SK-N-SH (cell line): ENCODE measurements around the gene SLC9A2. TPM values are rescaled to one million over a fixed set of nuclear protein-coding genes. Genes with fewer than 3 reads are reported as not detected.

Source experiments
- CTCF ChIA-PET: fragments of 300-600, 350-600 bp; formaldehyde crosslinking; extraction: SDS; loops from one replicate; lab custom pipeline; 2021; lab: Yijun Ruan, JAX
- POLR2A ChIA-PET: fragments of 350-600 bp; sonication (Branson Sonifier 250); formaldehyde crosslinking; extraction: SDS; loops from one replicate; lab custom pipeline; 2020; ENCODE audit warnings: antibody characterized with exemption, inconsistent platforms; lab: Yijun Ruan, JAX
- DNase-seq: peaks from one replicate; pipeline ENCODE4 v3.0.0; 2012
- H2AFZ ChIP-seq: fragments of 200-600 bp; sonication (generic); 2 replicates; pipeline ENCODE4 v1.8.1; 2016; ENCODE audit warnings: antibody characterized with exemption, mild to moderate bottlenecking, low read depth
- H3F3A ChIP-seq: fragments of 200-600 bp; sonication (generic); replicated peaks from 2 replicates; pipeline ENCODE3; 2016; ENCODE audit warnings: antibody characterized with exemption, mild to moderate bottlenecking; ENCODE audit not compliant: insufficient read depth
- H3K27ac ChIP-seq, 2 experiments: fragments of 200-500 bp in 1 of 2; fragments of 200-600 bp in 1 of 2; sonication (Bioruptor generic) in 1 of 2; sonication (generic), shearing (Covaris generic) in 1 of 2; 2 replicates each; pipeline versions ENCODE4 v1.5.1 to v1.6.1; 2014 to 2016; ENCODE audit warnings: low read depth in 2 of 2, inconsistent platforms in 1 of 2, low read length in 1 of 2, mild to moderate bottlenecking in 1 of 2, mixed read lengths in 1 of 2
- H3K27me3 ChIP-seq: fragments of 200-600 bp; sonication (generic), shearing (Covaris generic); 2 replicates; pipeline ENCODE4 v1.6.1; 2016; ENCODE audit warnings: mixed run types; ENCODE audit not compliant: insufficient read depth
- H3K36me3 ChIP-seq, 2 experiments: fragments of 200-500 bp in 1 of 2; fragments of 200-600 bp in 1 of 2; sonication (Bioruptor generic) in 1 of 2; sonication (generic) in 1 of 2; replicated peaks in 1 of 2; 2 replicates each; pipeline versions ENCODE3 to v1.5.1; 2014 to 2016; ENCODE audit warnings: low read length in 1 of 2, mild to moderate bottlenecking in 1 of 2; ENCODE audit not compliant: insufficient read depth in 2 of 2, control insufficient read depth in 1 of 2
- H3K4me1 ChIP-seq, 2 experiments: fragments of 200-500 bp in 1 of 2; fragments of 200-600 bp in 1 of 2; sonication (Bioruptor generic) in 1 of 2; sonication (generic), shearing (Covaris generic) in 1 of 2; 2 replicates each; pipeline versions ENCODE4 v1.5.1 to v1.6.1; 2014 to 2016; ENCODE audit warnings: low read depth in 1 of 2, low read length in 1 of 2, mixed run types in 1 of 2; ENCODE audit not compliant: insufficient read depth in 2 of 2, control insufficient read depth in 1 of 2
- H3K4me2 ChIP-seq: fragments of 200-600 bp; sonication (generic), shearing (Covaris generic); 2 replicates; pipeline ENCODE4 v1.6.1; 2017; ENCODE audit warnings: mixed run types
- H3K4me3 ChIP-seq, 2 experiments: fragments of 200-500 bp in 1 of 2; fragments of 200-600 bp in 1 of 2; sonication (Bioruptor generic) in 1 of 2; sonication (generic), shearing (Covaris generic) in 1 of 2; 2 replicates each; pipeline versions ENCODE4 v1.5.1 to v1.8.1; 2014 to 2016; ENCODE audit warnings: low read depth in 2 of 2, inconsistent platforms in 1 of 2, low read length in 1 of 2, mild to moderate bottlenecking in 1 of 2, mixed read lengths in 1 of 2, moderate library complexity in 1 of 2
- H3K79me2 ChIP-seq: fragments of 200-600 bp; sonication (generic); 2 replicates; pipeline ENCODE4 v1.8.1; 2017; ENCODE audit warnings: mild to moderate bottlenecking; ENCODE audit not compliant: insufficient read depth
- H3K9ac ChIP-seq: fragments of 200-600 bp; sonication (generic); 2 replicates; pipeline ENCODE4 v1.6.1; 2017; ENCODE audit warnings: mixed run types
- H3K9me2 ChIP-seq: fragments of 200-600 bp; sonication (generic); 2 replicates; pipeline ENCODE4 v1.6.1; 2017; ENCODE audit warnings: mixed run types
- H3K9me3 ChIP-seq: fragments of 200-600 bp; sonication (generic); 2 replicates; pipeline ENCODE4 v1.6.1; 2017; ENCODE audit warnings: mixed run types, mild to moderate bottlenecking, moderate library complexity
- H4K20me1 ChIP-seq: fragments of 200-600 bp; sonication (generic); 2 replicates; pipeline ENCODE4 v1.6.1; 2017; ENCODE audit warnings: mild to moderate bottlenecking, mixed run types; ENCODE audit not compliant: insufficient read depth
- CHD2 ChIP-seq: fragments of 150-350 bp; IDR thresholded peaks from 2 replicates; pipeline ENCODE4 v1.6.1; 2018; ENCODE audit warnings: low read length; ENCODE audit not compliant: partially characterized antibody
- EP300 ChIP-seq, 2 experiments: IDR thresholded peaks; 2 replicates each; pipeline versions ENCODE4 v1.4.0 to v1.6.1; 2012; ENCODE audit warnings: borderline replicate concordance in 1 of 2, low read depth in 1 of 2, low read length in 1 of 2
- GABPA ChIP-seq: IDR thresholded peaks from 2 replicates; pipeline ENCODE4 v1.4.0; 2012; ENCODE audit warnings: low read depth, mild to moderate bottlenecking
- GATA2 ChIP-seq: sonication (generic); formaldehyde crosslinking; IDR thresholded peaks from 2 replicates; pipeline ENCODE4 v1.5.0; 2020; ENCODE audit warnings: mild to moderate bottlenecking, missing genetic modification reagents
- JUND ChIP-seq: IDR thresholded peaks from 2 replicates; pipeline ENCODE4 v1.4.0; 2012
- MEF2A ChIP-seq: IDR thresholded peaks from 2 replicates; pipeline ENCODE4 v1.4.0; 2012; ENCODE audit warnings: low read depth, borderline replicate concordance
- POLR2AphosphoS5 ChIP-seq: IDR thresholded peaks from 2 replicates; pipeline ENCODE4 v1.6.1; 2012; ENCODE audit warnings: low read depth, low read length
- RAD21 ChIP-seq: IDR thresholded peaks from 2 replicates; pipeline ENCODE4 v1.6.1; 2012; ENCODE audit warnings: mild to moderate bottlenecking, low read length
- RCOR1 ChIP-seq: fragments of 150-350 bp; IDR thresholded peaks from 2 replicates; pipeline ENCODE4 v1.6.1; 2017; ENCODE audit warnings: antibody characterized with exemption, low read length
- RFX5 ChIP-seq: IDR thresholded peaks from 2 replicates; pipeline ENCODE4 v1.6.1; 2012; ENCODE audit warnings: mild to moderate bottlenecking, improper control_type of control experiment, low read length
- TAF1 ChIP-seq: IDR thresholded peaks from 2 replicates; pipeline ENCODE4 v1.6.1; 2012; ENCODE audit warnings: low read depth, mild to moderate bottlenecking, low read length, moderate library complexity, borderline replicate concordance
- WGBS: methylation state at CpG from one replicate; pipeline ENCODE4 v1.1.6; 2017; ENCODE audit warnings: low lambda C conversion rate; 5-methylcytosine and 5-hydroxymethylcytosine counted together
- polyA plus RNA-seq, 3 experiments: library from polyadenylated mRNA; depleted of rRNA; stranded (reverse); fragments of >200 nt; gene quantifications; 2 replicates each; pipeline ENCODE4 v1.2.3, GENCODE V29; 2012
- TF ChIP-seq, protein P1 (sequence below): IDR thresholded peaks from 2 replicates; pipeline ENCODE4; 2012
- TF ChIP-seq, protein P2 (sequence below): IDR thresholded peaks from 2 replicates; pipeline ENCODE4 v1.6.1; 2012; ENCODE audit warnings: mild to moderate bottlenecking, low read depth, low read length, moderate library complexity
- TF ChIP-seq, protein P3 (sequence below): IDR thresholded peaks from 2 replicates; pipeline ENCODE4 v1.4.0; 2012; ENCODE audit warnings: low read depth, borderline replicate concordance
- TF ChIP-seq, protein P4 (sequence below): fragments of 150-350 bp; IDR thresholded peaks from 2 replicates; pipeline ENCODE4 v1.6.1; 2016; ENCODE audit warnings: mild to moderate bottlenecking, low read depth, low read length
- TF ChIP-seq, protein P5 (sequence below): IDR thresholded peaks from 2 replicates; pipeline ENCODE4 v1.4.0; 2012; ENCODE audit warnings: low read depth, borderline replicate concordance

SLC9A2 gene
- polyA plus RNA-seq, 1 of the 3 experiments (the other 2 are of a cell fraction) = not detected

DNA sequence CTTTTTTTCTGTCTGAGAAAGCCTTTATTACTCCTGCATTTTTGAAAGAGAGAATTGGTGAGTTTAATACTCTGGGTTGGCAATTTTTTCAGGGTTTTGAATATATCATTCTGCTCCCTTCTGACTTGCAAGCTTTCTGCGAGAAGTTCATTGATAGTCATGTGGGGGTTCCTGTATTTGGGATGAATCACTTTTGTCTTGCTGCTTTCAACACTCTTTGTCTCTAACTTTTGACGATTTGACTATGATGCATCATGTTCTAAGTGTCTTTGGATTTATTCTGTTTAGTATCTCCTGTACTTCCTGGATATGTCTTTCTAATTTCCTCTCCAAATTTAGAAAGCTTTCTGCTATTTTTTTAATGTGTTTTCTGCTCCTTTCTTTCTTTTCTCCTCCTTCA is 41.0 kb upstream of the SLC9A2 start:
- DNase-seq = no peak
- Histone ChIP-seq H2AFZ (no peak overlapping the region), H3K27ac (no peak overlapping the region), H3F3A (no peaks in the 10 kb centered on the region), H3K4me1 (no peaks in the 10 kb centered on the region), H3K79me2 (no peaks in the 10 kb centered on the region), H3K4me2 (no peak overlapping the region), H3K27me3 (no peaks in the 10 kb centered on the region; the same call in 1 of the 2 replicates), H3K36me3 (no peaks in the 10 kb centered on the region), H4K20me1 (no peaks in the 10 kb centered on the region), H3K9me3 (no peaks in the 10 kb centered on the region), H3K9ac (no peak overlapping the region), H3K4me3 (no peak overlapping the region), H3K9me2 (no peaks in the 10 kb centered on the region)
- 8% methylated on average over 2 of the region's 2 CpGs for WGBS
- CTCF ChIA-PET = no interaction called here
- POLR2A ChIA-PET = no interaction called here
- TF ChIP-seq RAD21 (no peak), CHD2 (no peak), GATA2 (CRISPR knock-in tag) (no peak), EP300 (IDR thresholded peaks at IDR 0.05; ENCODE audit: borderline replicate concordance in 1 of 2, low read depth in 1 of 2, low read length in 1 of 2) (no peak), RCOR1 (no peak), POLR2AphosphoS5 (no peak), MEF2A (no peak), GABPA (no peak), TAF1 (no peak), JUND (no peak), RFX5 (no peak)
- TF ChIP-seq, protein P1, sequence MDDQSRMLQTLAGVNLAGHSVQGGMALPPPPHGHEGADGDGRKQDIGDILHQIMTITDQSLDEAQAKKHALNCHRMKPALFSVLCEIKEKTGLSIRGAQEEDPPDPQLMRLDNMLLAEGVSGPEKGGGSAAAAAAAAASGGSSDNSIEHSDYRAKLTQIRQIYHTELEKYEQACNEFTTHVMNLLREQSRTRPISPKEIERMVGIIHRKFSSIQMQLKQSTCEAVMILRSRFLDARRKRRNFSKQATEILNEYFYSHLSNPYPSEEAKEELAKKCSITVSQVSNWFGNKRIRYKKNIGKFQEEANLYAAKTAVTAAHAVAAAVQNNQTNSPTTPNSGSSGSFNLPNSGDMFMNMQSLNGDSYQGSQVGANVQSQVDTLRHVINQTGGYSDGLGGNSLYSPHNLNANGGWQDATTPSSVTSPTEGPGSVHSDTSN = no peak
- TF ChIP-seq, protein P2, sequence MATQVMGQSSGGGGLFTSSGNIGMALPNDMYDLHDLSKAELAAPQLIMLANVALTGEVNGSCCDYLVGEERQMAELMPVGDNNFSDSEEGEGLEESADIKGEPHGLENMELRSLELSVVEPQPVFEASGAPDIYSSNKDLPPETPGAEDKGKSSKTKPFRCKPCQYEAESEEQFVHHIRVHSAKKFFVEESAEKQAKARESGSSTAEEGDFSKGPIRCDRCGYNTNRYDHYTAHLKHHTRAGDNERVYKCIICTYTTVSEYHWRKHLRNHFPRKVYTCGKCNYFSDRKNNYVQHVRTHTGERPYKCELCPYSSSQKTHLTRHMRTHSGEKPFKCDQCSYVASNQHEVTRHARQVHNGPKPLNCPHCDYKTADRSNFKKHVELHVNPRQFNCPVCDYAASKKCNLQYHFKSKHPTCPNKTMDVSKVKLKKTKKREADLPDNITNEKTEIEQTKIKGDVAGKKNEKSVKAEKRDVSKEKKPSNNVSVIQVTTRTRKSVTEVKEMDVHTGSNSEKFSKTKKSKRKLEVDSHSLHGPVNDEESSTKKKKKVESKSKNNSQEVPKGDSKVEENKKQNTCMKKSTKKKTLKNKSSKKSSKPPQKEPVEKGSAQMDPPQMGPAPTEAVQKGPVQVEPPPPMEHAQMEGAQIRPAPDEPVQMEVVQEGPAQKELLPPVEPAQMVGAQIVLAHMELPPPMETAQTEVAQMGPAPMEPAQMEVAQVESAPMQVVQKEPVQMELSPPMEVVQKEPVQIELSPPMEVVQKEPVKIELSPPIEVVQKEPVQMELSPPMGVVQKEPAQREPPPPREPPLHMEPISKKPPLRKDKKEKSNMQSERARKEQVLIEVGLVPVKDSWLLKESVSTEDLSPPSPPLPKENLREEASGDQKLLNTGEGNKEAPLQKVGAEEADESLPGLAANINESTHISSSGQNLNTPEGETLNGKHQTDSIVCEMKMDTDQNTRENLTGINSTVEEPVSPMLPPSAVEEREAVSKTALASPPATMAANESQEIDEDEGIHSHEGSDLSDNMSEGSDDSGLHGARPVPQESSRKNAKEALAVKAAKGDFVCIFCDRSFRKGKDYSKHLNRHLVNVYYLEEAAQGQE = no peak
- TF ChIP-seq, protein P3, sequence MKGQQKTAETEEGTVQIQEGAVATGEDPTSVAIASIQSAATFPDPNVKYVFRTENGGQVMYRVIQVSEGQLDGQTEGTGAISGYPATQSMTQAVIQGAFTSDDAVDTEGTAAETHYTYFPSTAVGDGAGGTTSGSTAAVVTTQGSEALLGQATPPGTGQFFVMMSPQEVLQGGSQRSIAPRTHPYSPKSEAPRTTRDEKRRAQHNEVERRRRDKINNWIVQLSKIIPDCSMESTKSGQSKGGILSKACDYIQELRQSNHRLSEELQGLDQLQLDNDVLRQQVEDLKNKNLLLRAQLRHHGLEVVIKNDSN = no peak
- TF ChIP-seq, protein P4, sequence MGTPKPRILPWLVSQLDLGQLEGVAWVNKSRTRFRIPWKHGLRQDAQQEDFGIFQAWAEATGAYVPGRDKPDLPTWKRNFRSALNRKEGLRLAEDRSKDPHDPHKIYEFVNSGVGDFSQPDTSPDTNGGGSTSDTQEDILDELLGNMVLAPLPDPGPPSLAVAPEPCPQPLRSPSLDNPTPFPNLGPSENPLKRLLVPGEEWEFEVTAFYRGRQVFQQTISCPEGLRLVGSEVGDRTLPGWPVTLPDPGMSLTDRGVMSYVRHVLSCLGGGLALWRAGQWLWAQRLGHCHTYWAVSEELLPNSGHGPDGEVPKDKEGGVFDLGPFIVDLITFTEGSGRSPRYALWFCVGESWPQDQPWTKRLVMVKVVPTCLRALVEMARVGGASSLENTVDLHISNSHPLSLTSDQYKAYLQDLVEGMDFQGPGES = no peak
- TF ChIP-seq, protein P5, sequence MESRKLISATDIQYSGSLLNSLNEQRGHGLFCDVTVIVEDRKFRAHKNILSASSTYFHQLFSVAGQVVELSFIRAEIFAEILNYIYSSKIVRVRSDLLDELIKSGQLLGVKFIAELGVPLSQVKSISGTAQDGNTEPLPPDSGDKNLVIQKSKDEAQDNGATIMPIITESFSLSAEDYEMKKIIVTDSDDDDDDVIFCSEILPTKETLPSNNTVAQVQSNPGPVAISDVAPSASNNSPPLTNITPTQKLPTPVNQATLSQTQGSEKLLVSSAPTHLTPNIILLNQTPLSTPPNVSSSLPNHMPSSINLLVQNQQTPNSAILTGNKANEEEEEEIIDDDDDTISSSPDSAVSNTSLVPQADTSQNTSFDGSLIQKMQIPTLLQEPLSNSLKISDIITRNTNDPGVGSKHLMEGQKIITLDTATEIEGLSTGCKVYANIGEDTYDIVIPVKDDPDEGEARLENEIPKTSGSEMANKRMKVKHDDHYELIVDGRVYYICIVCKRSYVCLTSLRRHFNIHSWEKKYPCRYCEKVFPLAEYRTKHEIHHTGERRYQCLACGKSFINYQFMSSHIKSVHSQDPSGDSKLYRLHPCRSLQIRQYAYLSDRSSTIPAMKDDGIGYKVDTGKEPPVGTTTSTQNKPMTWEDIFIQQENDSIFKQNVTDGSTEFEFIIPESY = no peak
